ENCODE results near the gene MRPL54.
A peak's percentile ranks its signal among the peaks of the same experiment; 100 is the strongest.

MRPL54 gene

GRCh38 chr19:3770136-3770999, 7.9 kb downstream of the MRPL54 start:
- DNase-seq (ENCODE audit: low spot score) = no peak

GRCh38 chr19:3771000-3771905, 8.8 kb downstream of the MRPL54 start:
- DNase-seq (ENCODE audit: low spot score) = no peak

GRCh38 chr19:3771906-3772455, 9.5 kb downstream of the MRPL54 start, which contains the start of gene RAX2:
RAX2 (minus strand) TSS chr19:3772228; CDS start chr19:3771742, 486 bp downstream.
- no peak for DNase-seq (ENCODE audit: low spot score)

- no peak for DNase-seq (ENCODE audit: low spot score)
These were observed 11.5 kb downstream of the MRPL54 start for GRCh38 chr19:3773814-3774515.

GRCh38 chr19:3774621-3775373, 12.3 kb downstream of the MRPL54 start:
- no peak for DNase-seq (ENCODE audit: low spot score)

GRCh38 chr19:3775374-3775711, 12.9 kb downstream of the MRPL54 start:
- DNase-seq (ENCODE audit: low spot score) = no peak

- no peak for DNase-seq (ENCODE audit: low spot score)
These were observed 13.3 kb downstream of the MRPL54 start for GRCh38 chr19:3775831-3776230.

- DNase-seq (ENCODE audit: low spot score) = no peak
These were observed 14.1 kb downstream of the MRPL54 start for GRCh38 chr19:3776479-3777040.

- no peak for DNase-seq (ENCODE audit: low spot score)
These were observed 15.8 kb downstream of the MRPL54 start for GRCh38 chr19:3778104-3778867.

GRCh38 chr19:3778899-3779723, 16.6 kb downstream of the MRPL54 start:
- DNase-seq (ENCODE audit: low spot score) = no peak

- no peak for DNase-seq (ENCODE audit: low spot score)
These were observed 18.4 kb downstream of the MRPL54 start for GRCh38 chr19:3780786-3781304.

- DNase-seq (ENCODE audit: low spot score) = no peak
These were observed 19.1 kb downstream of the MRPL54 start for GRCh38 chr19:3781603-3782002.

- no peak for DNase-seq (ENCODE audit: low spot score)
These were observed 19.8 kb downstream of the MRPL54 start for GRCh38 chr19:3782330-3782729.

- DNase-seq (ENCODE audit: low spot score) = no peak
These were observed 20.4 kb downstream of the MRPL54 start for GRCh38 chr19:3782903-3783302.

- DNase-seq (ENCODE audit: low spot score) = no peak
These were observed 21.4 kb downstream of the MRPL54 start for GRCh38 chr19:3783660-3784584.

- DNase-seq (ENCODE audit: low spot score) = peak; percentile 18
These were observed 22.3 kb downstream of the MRPL54 start for GRCh38 chr19:3784607-3785450.

GRCh38 chr19:3785451-3785937, 23.0 kb downstream of the MRPL54 start:
- DNase-seq (ENCODE audit: low spot score) = no peak

Measured in kidney capillary endothelial cell (primary cell).